SIG-M5 treated with dmso at 0.1 percent for 504 hours (cell line): ENCODE data around the gene PLPPR2.
"Not testable (repeated sequence)": the region's sequence is repeated elsewhere in the genome, so short reads cannot be mapped to it uniquely, and the experiment has no call there.

Source experiments
- DNase-seq: peaks from one replicate; lab custom pipeline; 2025; ENCODE audit not compliant: unreplicated experiment; lab: John Stamatoyannopoulos, UW

Gene PLPPR2

GRCh38 chr19:11370744-11371143 lies 15.5 kb downstream of the PLPPR2 start:
- no peak for DNase-seq

GRCh38 chr19:11373166-11373884 lies 18.1 kb downstream of the PLPPR2 start:
- DNase-seq: no peak

GRCh38 chr19:11373885-11374432 lies 18.7 kb downstream of the PLPPR2 start:
- DNase-seq: peak; percentile 53

- DNase-seq: peak; percentile 99
Observed at GRCh38 chr19:11374433-11375142, 19.4 kb downstream of the PLPPR2 start, which contains the start of gene SWSAP1. Gene SWSAP1, plus strand, starts transcription at chr19:11374666. Its CDS starts 15 bp downstream, at chr19:11374681.

GRCh38 chr19:11375143-11375948 lies 20.1 kb downstream of the PLPPR2 start:
- peak; percentile 71 for DNase-seq

GRCh38 chr19:11377237-11377636 lies 22.0 kb downstream of the PLPPR2 start:
- peak; percentile 29 for DNase-seq

GRCh38 chr19:11377756-11378155 lies 22.5 kb downstream of the PLPPR2 start:
- no peak for DNase-seq

- DNase-seq: peak; percentile 23
Observed at GRCh38 chr19:11378319-11379189, 23.3 kb downstream of the PLPPR2 start.

GRCh38 chr19:11379269-11379845 lies 24.1 kb downstream of the PLPPR2 start:
- not testable (repeated sequence) for DNase-seq

GRCh38 chr19:11379857-11380350 lies 24.7 kb downstream of the PLPPR2 start:
- no peak for DNase-seq

- DNase-seq: peak; percentile 99
Observed at GRCh38 chr19:11380653-11381537, 25.7 kb downstream of the PLPPR2 start.

GRCh38 chr19:11382898-11383705 lies 27.9 kb downstream of the PLPPR2 start:
- peak; percentile 33 for DNase-seq

- no peak for DNase-seq
Observed at GRCh38 chr19:11383706-11384048, 28.4 kb downstream of the PLPPR2 start.

- no peak for DNase-seq
Observed at GRCh38 chr19:11384778-11385129, 29.5 kb downstream of the PLPPR2 start.

- peak; percentile 27 for DNase-seq
Observed at GRCh38 chr19:11387162-11388034, 32.2 kb downstream of the PLPPR2 start.

GRCh38 chr19:11390359-11390758 lies 35.1 kb downstream of the PLPPR2 start:
- DNase-seq: no peak
